ENCODE data around the gene NEGR1.

GRCh38 chr1:72224506-72224905, 57.8 kb downstream of the NEGR1 start:
- TF ChIP-seq CTCF (IDR thresholded peaks at IDR 0.05) (no peak), POLR2AphosphoS5 (IDR thresholded peaks at IDR 0.05) (no peak), POLR2A (IDR thresholded peaks at IDR 0.05) (no peak)

Measured in upper lobe of left lung (tissue), 4 donors.